ENCODE data around the gene ABHD6.
"Not testable (repeated sequence)": the region's sequence is repeated elsewhere in the genome, so short reads cannot be mapped to it uniquely, and the experiment has no call there.

- TF ChIP-seq MYC (IDR thresholded peaks at IDR 0.05; ENCODE audit: low read depth, low read length); POLR2A (IDR thresholded peaks at IDR 0.05; ENCODE audit: low read depth, low read length); CTCF (IDR thresholded peaks at IDR 0.05; ENCODE audit: extremely low read depth in 1 of 2, insufficient read depth in 1 of 2, low read depth in 1 of 2, low read length in 2 of 2); MAX (IDR thresholded peaks at IDR 0.05; ENCODE audit: insufficient read depth, insufficient read length): not testable (repeated sequence)
Observed at GRCh38 chr3:58267543-58267942, 30.0 kb downstream of the ABHD6 start.
